ENCODE results near the gene GRIK1.

Gene GRIK1

DNA sequence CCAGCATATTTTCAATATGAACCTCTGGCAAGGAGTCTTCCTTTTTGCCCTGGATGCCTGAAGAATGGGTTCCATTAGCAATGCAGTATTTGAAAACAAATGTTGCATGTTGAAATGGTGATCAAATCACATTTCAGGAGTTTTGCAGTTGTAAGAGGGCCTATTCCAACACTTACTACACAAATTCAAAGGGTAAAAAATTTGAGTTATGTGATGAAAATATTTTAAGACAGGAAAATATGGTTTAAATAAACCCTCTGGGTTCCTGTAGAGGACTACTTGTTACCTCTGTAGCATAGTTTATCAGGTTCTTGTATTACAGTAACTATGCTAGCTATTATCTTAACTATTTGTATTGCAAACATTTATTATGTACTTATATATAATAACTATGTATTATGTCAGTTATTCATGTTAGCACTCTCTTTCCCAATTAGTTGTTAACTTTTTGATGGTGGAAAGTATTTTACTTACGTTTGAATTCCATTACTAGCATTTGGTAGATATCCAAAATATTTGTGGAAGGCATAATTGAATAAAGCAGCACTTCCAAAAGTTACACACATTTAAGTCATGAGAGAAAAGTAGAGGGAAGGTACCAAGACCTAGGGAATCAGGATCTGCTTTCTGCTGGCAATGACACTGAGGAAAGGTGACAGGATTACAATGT lies 312.9 kb downstream of the GRIK1 start:
- Histone ChIP-seq H2AK5ac (ENCODE audit: low read length) (no peak overlapping the region), H3K4me2 (ENCODE audit: low read length) (no peak overlapping the region), H3K4me1 (ENCODE audit: control insufficient read depth in 1 of 2, insufficient read depth in 2 of 2, low read length in 2 of 2) (no peaks in the 10 kb centered on the region), H2BK12ac (ENCODE audit: low read length) (no peak overlapping the region), H2AFZ (ENCODE audit: insufficient read depth, low read length, poor library complexity) (no peak overlapping the region), H3K14ac (ENCODE audit: low read length) (no peak overlapping the region), H3K27me3 (ENCODE audit: insufficient read depth, low read length) (no peaks in the 10 kb centered on the region), H4K91ac (ENCODE audit: low read depth, low read length) (no peak overlapping the region), H3K4me3 (ENCODE audit: low read depth, low read length) (no peak overlapping the region), H2BK5ac (ENCODE audit: low read depth, low read length, poor library complexity) (no peak overlapping the region), H3K9me3 (ENCODE audit: insufficient read depth, low read depth, low read length) (no peaks in the 10 kb centered on the region), H3K23ac (ENCODE audit: low read length) (no peak overlapping the region), H4K12ac (ENCODE audit: low read depth, low read length) (no peak overlapping the region), H3K4ac (ENCODE audit: low read depth, low read length) (no peak overlapping the region), H3K9ac (ENCODE audit: low read length) (no peak overlapping the region), H3K18ac (ENCODE audit: low read length) (no peak overlapping the region), H3K36me3 (ENCODE audit: control insufficient read depth in 1 of 2, insufficient read depth in 2 of 2, low read length in 2 of 2) (no peaks in the 10 kb centered on the region), H3K27ac (ENCODE audit: low read depth, low read length) (no peak overlapping the region), H4K8ac (ENCODE audit: low read depth, low read length) (no peak overlapping the region), H2BK120ac (ENCODE audit: insufficient read depth, low read length, poor library complexity) (no peak overlapping the region), H3K79me1 (ENCODE audit: low read length) (no peaks in the 10 kb centered on the region), H3K79me2 (ENCODE audit: control insufficient read depth, insufficient read depth, low read length, poor library complexity) (no peaks in the 10 kb centered on the region)
- no CpG with 5 or more reads among the region's 1 CpG for WGBS (ENCODE audit: extremely low coverage, insufficient coverage, insufficient read length)
- peak in 1 of 2 donors; percentile 42 for DNase-seq

DNA sequence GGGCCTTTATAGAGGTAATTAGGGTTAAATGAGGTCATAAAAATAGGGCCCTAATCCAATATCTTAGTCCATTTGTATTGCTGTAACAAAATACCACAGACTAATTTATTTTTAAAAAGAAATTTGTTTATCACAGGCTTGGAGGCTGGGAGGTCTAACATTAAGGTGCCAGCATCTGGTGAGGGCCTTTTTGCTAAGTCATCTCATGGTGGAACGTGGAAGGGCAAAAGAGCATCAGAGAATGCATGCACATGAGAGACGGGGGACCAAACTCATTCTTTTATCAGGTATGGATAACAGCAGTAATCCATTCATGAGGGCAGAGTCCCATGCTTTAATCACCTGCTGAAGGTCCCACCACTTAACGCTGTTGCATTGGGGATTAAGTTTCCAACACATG lies 313.8 kb downstream of the GRIK1 start:
- WGBS (ENCODE audit: extremely low coverage, insufficient coverage, insufficient read length), result no CpG with 5 or more reads among the region's 3 CpGs

DNA sequence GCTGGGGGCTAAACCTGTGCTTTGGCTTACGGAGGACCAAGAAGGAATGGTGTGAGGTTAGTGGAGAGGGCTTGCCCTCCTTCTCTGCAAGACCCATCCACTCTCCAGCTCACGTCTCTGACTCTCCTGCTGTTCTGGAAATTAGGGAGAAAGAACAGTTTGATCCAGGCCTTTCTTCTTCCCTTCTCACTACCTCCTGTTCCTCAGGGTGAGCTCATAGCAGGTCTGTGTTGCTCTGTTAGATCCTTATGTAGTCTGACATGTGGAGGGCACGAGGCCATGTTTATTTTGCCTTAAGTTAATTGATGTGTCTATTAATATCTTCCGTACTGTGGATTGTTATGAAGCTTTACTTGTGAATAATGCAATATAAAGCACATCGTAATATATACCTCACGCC lies 315.0 kb downstream of the GRIK1 start:
- no peak overlapping the region for H2BK120ac ChIP-seq (ENCODE audit: insufficient read depth, low read length, poor library complexity)
- H2BK12ac ChIP-seq (ENCODE audit: low read length), result no peak overlapping the region
- H2BK5ac ChIP-seq (ENCODE audit: low read depth, low read length, poor library complexity), result no peak overlapping the region
- H3K18ac ChIP-seq (ENCODE audit: low read length), result no peak overlapping the region
- H3K4ac ChIP-seq (ENCODE audit: low read depth, low read length), result no peak overlapping the region
- H4K8ac ChIP-seq (ENCODE audit: low read depth, low read length), result no peak overlapping the region
- H2AK5ac ChIP-seq (ENCODE audit: low read length), result no peak overlapping the region
- WGBS (ENCODE audit: extremely low coverage, insufficient coverage, insufficient read length), result no CpG with 5 or more reads among the region's 6 CpGs
- H3K27ac ChIP-seq (ENCODE audit: low read depth, low read length), result no peak overlapping the region
- no peak overlapping the region for H3K9ac ChIP-seq (ENCODE audit: low read length)
- no peaks in the 10 kb centered on the region for H3K79me2 ChIP-seq (ENCODE audit: control insufficient read depth, insufficient read depth, low read length, poor library complexity)
- no peak overlapping the region for H3K14ac ChIP-seq (ENCODE audit: low read length)
- H3K4me3 ChIP-seq (ENCODE audit: low read depth, low read length), result no peak overlapping the region
- DNase-seq, result no peak
- no peak overlapping the region for H2AFZ ChIP-seq (ENCODE audit: insufficient read depth, low read length, poor library complexity)
- no peak overlapping the region for H3K4me2 ChIP-seq (ENCODE audit: low read length)
- no peaks in the 10 kb centered on the region for H3K79me1 ChIP-seq (ENCODE audit: low read length)
- no peaks in the 10 kb centered on the region for H3K36me3 ChIP-seq (ENCODE audit: control insufficient read depth in 1 of 2, insufficient read depth in 2 of 2, low read length in 2 of 2)
- H3K23ac ChIP-seq (ENCODE audit: low read length), result no peak overlapping the region
- no peak overlapping the region for H4K91ac ChIP-seq (ENCODE audit: low read depth, low read length)
- H3K4me1 ChIP-seq (ENCODE audit: control insufficient read depth in 1 of 2, insufficient read depth in 2 of 2, low read length in 2 of 2), result no peaks in the 10 kb centered on the region
- no peaks in the 10 kb centered on the region for H3K27me3 ChIP-seq (ENCODE audit: insufficient read depth, low read length)
- H4K12ac ChIP-seq (ENCODE audit: low read depth, low read length), result no peak overlapping the region
- H3K9me3 ChIP-seq (ENCODE audit: insufficient read depth, low read depth, low read length), result no peaks in the 10 kb centered on the region

More for the DNA sequence above, 313.8 kb downstream of the GRIK1 start:
- no peaks in the 10 kb centered on the region for H3K79me2 ChIP-seq (ENCODE audit: control insufficient read depth, insufficient read depth, low read length, poor library complexity)
- no peaks in the 10 kb centered on the region for H3K36me3 ChIP-seq (ENCODE audit: control insufficient read depth in 1 of 2, insufficient read depth in 2 of 2, low read length in 2 of 2)
- no peak overlapping the region for H2AFZ ChIP-seq (ENCODE audit: insufficient read depth, low read length, poor library complexity)
- no peak overlapping the region for H2BK120ac ChIP-seq (ENCODE audit: insufficient read depth, low read length, poor library complexity)
- no peak for DNase-seq
- H2AK5ac ChIP-seq (ENCODE audit: low read length), result no peak overlapping the region
- no peak overlapping the region for H3K27ac ChIP-seq (ENCODE audit: low read depth, low read length)
- H3K79me1 ChIP-seq (ENCODE audit: low read length), result no peaks in the 10 kb centered on the region
- H2BK12ac ChIP-seq (ENCODE audit: low read length), result no peak overlapping the region
- H3K14ac ChIP-seq (ENCODE audit: low read length), result no peak overlapping the region
- no peaks in the 10 kb centered on the region for H3K27me3 ChIP-seq (ENCODE audit: insufficient read depth, low read length)
- no peak overlapping the region for H3K18ac ChIP-seq (ENCODE audit: low read length)
- H2BK5ac ChIP-seq (ENCODE audit: low read depth, low read length, poor library complexity), result no peak overlapping the region
- H4K8ac ChIP-seq (ENCODE audit: low read depth, low read length), result no peak overlapping the region
- H3K4me2 ChIP-seq (ENCODE audit: low read length), result no peak overlapping the region
- no peak overlapping the region for H4K91ac ChIP-seq (ENCODE audit: low read depth, low read length)
- no peaks in the 10 kb centered on the region for H3K4me1 ChIP-seq (ENCODE audit: control insufficient read depth in 1 of 2, insufficient read depth in 2 of 2, low read length in 2 of 2)
- no peak overlapping the region for H3K9ac ChIP-seq (ENCODE audit: low read length)
- H3K23ac ChIP-seq (ENCODE audit: low read length), result no peak overlapping the region
- H4K12ac ChIP-seq (ENCODE audit: low read depth, low read length), result no peak overlapping the region
- no peak overlapping the region for H3K4ac ChIP-seq (ENCODE audit: low read depth, low read length)
- H3K4me3 ChIP-seq (ENCODE audit: low read depth, low read length), result no peak overlapping the region
- no peaks in the 10 kb centered on the region for H3K9me3 ChIP-seq (ENCODE audit: insufficient read depth, low read depth, low read length)

DNA sequence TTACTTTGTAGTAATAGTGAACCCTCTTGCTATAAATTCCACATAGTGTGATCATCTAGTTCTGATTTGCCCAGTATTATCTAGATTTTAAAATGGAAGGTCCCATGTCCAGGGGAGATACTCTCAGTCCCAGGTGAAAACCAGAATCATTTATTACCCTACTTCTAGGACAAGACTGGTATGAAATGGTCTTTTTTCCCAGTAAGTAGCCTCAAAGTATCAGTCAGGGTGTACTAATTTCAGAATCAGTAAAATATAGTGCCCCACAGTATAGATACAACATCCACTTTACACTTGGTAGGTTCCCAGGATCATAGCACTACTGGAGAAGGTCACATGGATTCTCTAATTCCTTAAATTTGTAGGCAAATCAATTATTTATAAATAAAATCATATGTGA lies 318.3 kb downstream of the GRIK1 start:
- H3K23ac ChIP-seq (ENCODE audit: low read length), result no peak overlapping the region
- no peak overlapping the region for H3K9ac ChIP-seq (ENCODE audit: low read length)
- H3K27me3 ChIP-seq (ENCODE audit: insufficient read depth, low read length), result no peaks in the 10 kb centered on the region
- H3K9me3 ChIP-seq (ENCODE audit: insufficient read depth, low read depth, low read length), result no peaks in the 10 kb centered on the region
- H3K79me2 ChIP-seq (ENCODE audit: control insufficient read depth, insufficient read depth, low read length, poor library complexity), result no peaks in the 10 kb centered on the region
- H2BK120ac ChIP-seq (ENCODE audit: insufficient read depth, low read length, poor library complexity), result no peak overlapping the region
- no peak overlapping the region for H2BK12ac ChIP-seq (ENCODE audit: low read length)
- no peak overlapping the region for H2AFZ ChIP-seq (ENCODE audit: insufficient read depth, low read length, poor library complexity)
- DNase-seq, result no peak
- H2BK5ac ChIP-seq (ENCODE audit: low read depth, low read length, poor library complexity), result no peak overlapping the region
- no peak overlapping the region for H4K12ac ChIP-seq (ENCODE audit: low read depth, low read length)
- H3K4me2 ChIP-seq (ENCODE audit: low read length), result no peak overlapping the region
- no peaks in the 10 kb centered on the region for H3K4me1 ChIP-seq (ENCODE audit: control insufficient read depth in 1 of 2, insufficient read depth in 2 of 2, low read length in 2 of 2)
- no peaks in the 10 kb centered on the region for H3K36me3 ChIP-seq (ENCODE audit: control insufficient read depth in 1 of 2, insufficient read depth in 2 of 2, low read length in 2 of 2)
- H4K91ac ChIP-seq (ENCODE audit: low read depth, low read length), result no peak overlapping the region
- no peak overlapping the region for H3K14ac ChIP-seq (ENCODE audit: low read length)
- H3K18ac ChIP-seq (ENCODE audit: low read length), result no peak overlapping the region
- H3K4me3 ChIP-seq (ENCODE audit: low read depth, low read length), result no peak overlapping the region
- no peak overlapping the region for H3K4ac ChIP-seq (ENCODE audit: low read depth, low read length)
- H2AK5ac ChIP-seq (ENCODE audit: low read length), result no peak overlapping the region
- no peaks in the 10 kb centered on the region for H3K79me1 ChIP-seq (ENCODE audit: low read length)
- H4K8ac ChIP-seq (ENCODE audit: low read depth, low read length), result no peak overlapping the region
- no peak overlapping the region for H3K27ac ChIP-seq (ENCODE audit: low read depth, low read length)

Data from trophoblast cell (in vitro differentiated cells and primary cell).